GM12878 (cell line): ENCODE results near the gene PRDM2.

Source experiments
- CHD2 ChIP-seq: IDR thresholded peaks from 2 replicates; pipeline ENCODE4 v1.6.1; 2011; ENCODE audit warnings: low read depth, low read length, improper control_type of control experiment, borderline replicate concordance
- EZH2 ChIP-seq: IDR thresholded peaks from 2 replicates; pipeline ENCODE4 v1.6.1; 2012; ENCODE audit warnings: low read depth, mild to moderate bottlenecking, control low read depth, inconsistent platforms, low read length, borderline replicate concordance; ENCODE audit not compliant: control insufficient read depth
- GATAD2B ChIP-seq: fragments of 450-650 bp; conservative IDR thresholded peaks from 2 replicates; pipeline ENCODE4 v1.6.1; 2017; ENCODE audit warnings: low read depth, mild to moderate bottlenecking, moderate library complexity
- HDGF ChIP-seq: fragments of 450-650 bp; IDR thresholded peaks from 2 replicates; pipeline ENCODE4 v1.6.1; 2016; ENCODE audit warnings: antibody characterized with exemption
- IKZF1 ChIP-seq: fragments of 450-650 bp; conservative IDR thresholded peaks from 2 replicates; pipeline ENCODE4 v1.6.1; 2017; ENCODE audit warnings: antibody characterized with exemption, mild to moderate bottlenecking
- NR2C2 ChIP-seq: IDR thresholded peaks from 2 replicates; pipeline ENCODE4 v1.6.1; 2011; ENCODE audit warnings: borderline replicate concordance, low read depth; ENCODE audit not compliant: control insufficient read depth, insufficient read length
- POLR2A ChIP-seq: IDR thresholded peaks from 2 replicates; pipeline ENCODE4 v1.6.1; 2011; ENCODE audit warnings: low read depth, mild to moderate bottlenecking, low read length
- POLR2AphosphoS5 ChIP-seq: IDR thresholded peaks from 2 replicates; pipeline ENCODE4 v1.6.1; 2011; ENCODE audit warnings: mild to moderate bottlenecking, low read length, inconsistent platforms
- RAD21 ChIP-seq: IDR thresholded peaks from 2 replicates; pipeline ENCODE4 v1.6.1; 2011; ENCODE audit warnings: mild to moderate bottlenecking, low read depth, low read length, moderate library complexity; ENCODE audit not compliant: insufficient read depth
- TARDBP ChIP-seq: IDR thresholded peaks from 2 replicates; pipeline ENCODE4 v1.6.1; 2016; ENCODE audit warnings: borderline replicate concordance
- TF ChIP-seq, protein P1 (sequence below), 3 experiments: IDR thresholded peaks in 2 of 3; conservative IDR thresholded peaks in 1 of 3; 2 replicates each; pipeline ENCODE4 v1.5.1; 2011; ENCODE audit warnings: low read depth in 3 of 3, low read length in 3 of 3, mild to moderate bottlenecking in 3 of 3, control low read depth in 2 of 3, moderate library complexity in 2 of 3, inconsistent platforms in 1 of 3, mixed read lengths in 1 of 3; ENCODE audit not compliant: control insufficient read depth in 2 of 3, insufficient read depth in 1 of 3; ENCODE audit errors: extremely low read depth in 1 of 3
- TF ChIP-seq, protein P2 (sequence below): IDR thresholded peaks from 2 replicates; pipeline ENCODE4 v1.6.1; 2012; ENCODE audit warnings: mild to moderate bottlenecking, low read depth, low read length
- TF ChIP-seq, protein P3 (sequence below): IDR thresholded peaks from 2 replicates; pipeline ENCODE4 v1.6.1; 2011; ENCODE audit warnings: low read depth, mild to moderate bottlenecking, low read length, moderate library complexity, borderline replicate concordance; ENCODE audit errors: extremely low read depth

DNA sequence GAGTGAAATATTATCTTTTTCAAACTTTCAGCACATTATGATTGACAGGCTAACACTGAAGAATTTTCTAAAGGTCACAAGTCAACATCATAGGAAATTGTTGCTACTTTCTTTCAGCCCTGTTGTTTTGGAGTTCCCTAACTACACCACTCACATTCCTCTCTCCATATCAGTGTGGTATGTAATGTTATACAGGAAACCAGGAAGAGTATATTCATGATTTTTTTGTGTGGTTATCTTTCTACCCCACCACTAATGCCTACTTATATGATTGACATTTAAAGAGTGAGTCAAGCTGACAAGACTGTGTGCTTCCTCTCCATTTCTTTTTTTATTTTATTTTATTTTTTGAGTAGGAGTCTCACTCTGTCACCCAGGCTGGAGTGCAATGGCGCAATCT is 47.8 kb upstream of the PRDM2 start:
- TF ChIP-seq POLR2AphosphoS5 (no peak), POLR2A (no peak), EZH2 (no peak), HDGF (no peak), CHD2 (no peak), NR2C2 (no peak), IKZF1 (no peak), TARDBP (no peak), RAD21 (no peak), GATAD2B (no peak)
- TF ChIP-seq, protein P1, sequence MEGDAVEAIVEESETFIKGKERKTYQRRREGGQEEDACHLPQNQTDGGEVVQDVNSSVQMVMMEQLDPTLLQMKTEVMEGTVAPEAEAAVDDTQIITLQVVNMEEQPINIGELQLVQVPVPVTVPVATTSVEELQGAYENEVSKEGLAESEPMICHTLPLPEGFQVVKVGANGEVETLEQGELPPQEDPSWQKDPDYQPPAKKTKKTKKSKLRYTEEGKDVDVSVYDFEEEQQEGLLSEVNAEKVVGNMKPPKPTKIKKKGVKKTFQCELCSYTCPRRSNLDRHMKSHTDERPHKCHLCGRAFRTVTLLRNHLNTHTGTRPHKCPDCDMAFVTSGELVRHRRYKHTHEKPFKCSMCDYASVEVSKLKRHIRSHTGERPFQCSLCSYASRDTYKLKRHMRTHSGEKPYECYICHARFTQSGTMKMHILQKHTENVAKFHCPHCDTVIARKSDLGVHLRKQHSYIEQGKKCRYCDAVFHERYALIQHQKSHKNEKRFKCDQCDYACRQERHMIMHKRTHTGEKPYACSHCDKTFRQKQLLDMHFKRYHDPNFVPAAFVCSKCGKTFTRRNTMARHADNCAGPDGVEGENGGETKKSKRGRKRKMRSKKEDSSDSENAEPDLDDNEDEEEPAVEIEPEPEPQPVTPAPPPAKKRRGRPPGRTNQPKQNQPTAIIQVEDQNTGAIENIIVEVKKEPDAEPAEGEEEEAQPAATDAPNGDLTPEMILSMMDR (IDR thresholded peaks at IDR 0.05 in 2 of 3, conservative IDR thresholded peaks at IDR 0.05 in 1 of 3; ENCODE audit: control insufficient read depth in 2 of 3, extremely low read depth in 1 of 3, insufficient read depth in 1 of 3, low read depth in 3 of 3, low read length in 3 of 3): no peak
- TF ChIP-seq, protein P2, sequence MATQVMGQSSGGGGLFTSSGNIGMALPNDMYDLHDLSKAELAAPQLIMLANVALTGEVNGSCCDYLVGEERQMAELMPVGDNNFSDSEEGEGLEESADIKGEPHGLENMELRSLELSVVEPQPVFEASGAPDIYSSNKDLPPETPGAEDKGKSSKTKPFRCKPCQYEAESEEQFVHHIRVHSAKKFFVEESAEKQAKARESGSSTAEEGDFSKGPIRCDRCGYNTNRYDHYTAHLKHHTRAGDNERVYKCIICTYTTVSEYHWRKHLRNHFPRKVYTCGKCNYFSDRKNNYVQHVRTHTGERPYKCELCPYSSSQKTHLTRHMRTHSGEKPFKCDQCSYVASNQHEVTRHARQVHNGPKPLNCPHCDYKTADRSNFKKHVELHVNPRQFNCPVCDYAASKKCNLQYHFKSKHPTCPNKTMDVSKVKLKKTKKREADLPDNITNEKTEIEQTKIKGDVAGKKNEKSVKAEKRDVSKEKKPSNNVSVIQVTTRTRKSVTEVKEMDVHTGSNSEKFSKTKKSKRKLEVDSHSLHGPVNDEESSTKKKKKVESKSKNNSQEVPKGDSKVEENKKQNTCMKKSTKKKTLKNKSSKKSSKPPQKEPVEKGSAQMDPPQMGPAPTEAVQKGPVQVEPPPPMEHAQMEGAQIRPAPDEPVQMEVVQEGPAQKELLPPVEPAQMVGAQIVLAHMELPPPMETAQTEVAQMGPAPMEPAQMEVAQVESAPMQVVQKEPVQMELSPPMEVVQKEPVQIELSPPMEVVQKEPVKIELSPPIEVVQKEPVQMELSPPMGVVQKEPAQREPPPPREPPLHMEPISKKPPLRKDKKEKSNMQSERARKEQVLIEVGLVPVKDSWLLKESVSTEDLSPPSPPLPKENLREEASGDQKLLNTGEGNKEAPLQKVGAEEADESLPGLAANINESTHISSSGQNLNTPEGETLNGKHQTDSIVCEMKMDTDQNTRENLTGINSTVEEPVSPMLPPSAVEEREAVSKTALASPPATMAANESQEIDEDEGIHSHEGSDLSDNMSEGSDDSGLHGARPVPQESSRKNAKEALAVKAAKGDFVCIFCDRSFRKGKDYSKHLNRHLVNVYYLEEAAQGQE: no peak
- TF ChIP-seq, protein P3, sequence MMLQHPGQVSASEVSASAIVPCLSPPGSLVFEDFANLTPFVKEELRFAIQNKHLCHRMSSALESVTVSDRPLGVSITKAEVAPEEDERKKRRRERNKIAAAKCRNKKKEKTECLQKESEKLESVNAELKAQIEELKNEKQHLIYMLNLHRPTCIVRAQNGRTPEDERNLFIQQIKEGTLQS: no peak
